GM15510 (cell line): ENCODE data around the gene SUPT4H1.

ENCODE experiments used
- POLR2A ChIP-seq: IDR thresholded peaks from 3 replicates; pipeline ENCODE4 v1.6.1; 2011; ENCODE audit warnings: borderline replicate concordance; ENCODE audit not compliant: insufficient read length; ENCODE audit errors: extremely low read depth

Gene SUPT4H1

GRCh38 chr17:58307468-58308172, 44.4 kb downstream of the SUPT4H1 start:
- no peak for TF ChIP-seq POLR2A

DNA sequence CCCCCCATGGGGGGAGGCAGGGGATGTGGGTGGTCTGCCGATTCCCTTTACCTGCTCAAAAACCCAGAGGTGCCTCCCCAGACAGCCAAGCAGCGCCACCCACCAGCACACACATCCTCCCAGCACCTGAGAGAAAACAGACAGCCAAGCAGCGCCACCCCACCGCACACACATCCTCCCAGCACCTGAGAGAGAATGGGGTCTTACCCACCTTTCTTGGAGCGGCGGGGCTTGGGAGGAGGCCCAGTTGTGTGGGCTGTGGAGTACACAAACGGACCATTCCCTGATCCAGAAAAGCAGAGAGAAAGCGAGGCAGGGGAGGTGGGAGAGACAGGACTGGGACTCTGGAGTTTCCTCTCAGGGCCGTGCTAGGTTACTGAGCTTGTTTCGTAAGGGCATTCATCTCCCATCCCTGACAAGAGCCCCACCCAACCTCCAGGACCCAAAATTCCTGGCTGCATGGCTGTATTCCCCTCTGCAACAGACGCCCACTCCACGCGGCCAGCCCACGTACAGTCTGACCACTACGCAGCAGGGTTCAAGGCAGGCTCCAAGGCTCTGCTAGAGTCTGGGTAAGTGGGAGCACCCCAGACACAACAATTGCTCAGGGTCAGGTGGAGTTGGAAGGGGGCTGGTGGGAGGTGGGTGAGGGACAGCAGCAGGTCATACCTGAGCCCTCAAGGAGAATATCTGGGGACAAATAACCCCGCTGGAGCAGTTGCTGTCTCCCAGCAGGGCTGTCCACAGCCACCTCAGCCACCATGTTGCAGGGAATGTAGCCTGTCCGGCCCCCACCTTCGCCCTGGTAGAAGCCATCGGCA, 45.7 kb downstream of the SUPT4H1 start:
- TF ChIP-seq POLR2A = no peak

DNA sequence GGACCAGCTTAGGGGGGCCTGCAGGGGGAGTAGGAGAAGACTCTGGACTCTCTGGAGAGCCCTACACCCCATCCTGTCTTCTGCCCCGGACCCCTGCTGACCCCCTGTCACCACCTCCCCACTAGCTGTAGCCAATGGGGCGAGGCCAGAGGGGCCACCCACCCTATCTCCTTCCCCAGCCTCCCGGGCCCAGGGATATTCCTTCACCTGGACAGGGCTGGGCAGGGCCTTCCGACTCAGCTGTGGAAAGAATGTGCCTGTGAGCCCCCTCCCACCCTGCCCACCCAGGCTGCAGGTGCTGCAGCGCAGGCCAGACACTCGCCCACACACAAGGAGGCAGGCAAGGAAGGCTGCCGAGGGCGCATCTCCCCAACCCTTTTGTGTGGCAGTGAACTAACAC, 46.4 kb downstream of the SUPT4H1 start:
- TF ChIP-seq POLR2A = no peak

DNA sequence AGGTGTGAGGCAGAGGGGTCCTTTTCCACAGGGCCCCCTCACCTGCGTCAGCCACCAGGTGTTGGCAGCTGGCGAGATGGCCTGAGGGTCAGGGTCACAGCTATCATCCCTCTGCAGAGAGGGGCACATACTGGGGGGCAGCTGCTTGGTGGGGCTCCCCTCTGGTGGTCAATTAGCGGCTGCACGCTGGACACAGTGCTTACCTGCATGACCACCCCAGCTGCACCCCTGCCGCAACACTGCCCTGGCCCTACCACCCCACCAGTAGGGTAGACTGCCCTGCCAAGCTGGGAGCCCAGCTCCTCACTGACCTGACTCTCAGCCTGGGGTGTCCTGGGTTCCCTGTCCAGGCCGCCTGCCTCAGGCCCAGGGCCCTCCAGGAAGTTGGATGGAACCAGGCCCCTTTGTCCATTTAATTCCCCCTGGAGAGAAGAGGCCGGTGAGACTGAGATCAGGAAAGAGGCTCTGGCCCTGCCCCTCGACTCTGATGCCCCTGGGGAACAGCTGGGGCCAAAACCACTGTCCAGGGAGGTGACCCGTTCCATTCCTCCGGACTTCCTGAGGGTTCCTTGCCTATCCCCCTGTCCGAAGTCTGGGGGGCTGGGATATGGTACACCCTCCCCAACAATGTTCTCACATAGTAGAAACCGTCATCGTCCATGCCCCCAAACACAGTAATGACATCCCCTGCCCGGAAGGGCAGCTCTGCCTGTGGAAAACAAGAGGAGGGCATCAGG, 47.1 kb downstream of the SUPT4H1 start:
- no peak for TF ChIP-seq POLR2A

- TF ChIP-seq POLR2A = no peak
Observed at GRCh38 chr17:58303971-58304749, 47.8 kb downstream of the SUPT4H1 start.

GRCh38 chr17:58302919-58303585, 48.9 kb downstream of the SUPT4H1 start:
- no peak for TF ChIP-seq POLR2A

GRCh38 chr17:58302171-58302918, 49.7 kb downstream of the SUPT4H1 start:
- no peak for TF ChIP-seq POLR2A

- TF ChIP-seq POLR2A = no peak
Observed at GRCh38 chr17:58301504-58302150, 50.4 kb downstream of the SUPT4H1 start.

DNA sequence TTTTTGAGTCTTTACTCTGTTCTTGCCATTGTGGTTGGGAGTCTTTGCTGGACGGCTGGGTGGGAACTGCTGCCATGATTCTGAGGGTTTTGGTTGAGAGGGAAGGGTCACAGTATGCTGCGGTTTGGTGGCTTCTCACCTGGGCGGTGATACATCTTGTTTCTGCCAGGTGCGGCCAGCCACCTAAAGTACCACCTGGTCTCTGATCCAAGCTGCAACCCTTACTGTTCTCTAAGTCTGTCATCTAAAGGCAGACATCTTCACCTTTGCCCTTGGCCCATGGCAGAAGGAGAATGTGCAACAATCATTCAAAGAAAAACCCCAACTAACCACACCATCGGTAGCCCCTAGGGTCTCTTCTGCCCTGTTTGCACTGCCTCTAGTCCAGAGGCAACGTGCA, 51.7 kb downstream of the SUPT4H1 start:
- no peak for TF ChIP-seq POLR2A
